Pons (tissue), 1 donor: Measurements from ENCODE around the gene ATP6V0A4.
A peak's percentile ranks its signal among the peaks of the same experiment; 100 is the strongest.
"Not testable (repeated sequence)": the region's sequence is repeated elsewhere in the genome, so short reads cannot be mapped to it uniquely, and the experiment has no call there.

Experiments
- DNase-seq: peaks from one replicate; pipeline ENCODE4 v3.0.0-alpha.2; 2016; ENCODE audit warnings: low spot score

ATP6V0A4 gene

DNA sequence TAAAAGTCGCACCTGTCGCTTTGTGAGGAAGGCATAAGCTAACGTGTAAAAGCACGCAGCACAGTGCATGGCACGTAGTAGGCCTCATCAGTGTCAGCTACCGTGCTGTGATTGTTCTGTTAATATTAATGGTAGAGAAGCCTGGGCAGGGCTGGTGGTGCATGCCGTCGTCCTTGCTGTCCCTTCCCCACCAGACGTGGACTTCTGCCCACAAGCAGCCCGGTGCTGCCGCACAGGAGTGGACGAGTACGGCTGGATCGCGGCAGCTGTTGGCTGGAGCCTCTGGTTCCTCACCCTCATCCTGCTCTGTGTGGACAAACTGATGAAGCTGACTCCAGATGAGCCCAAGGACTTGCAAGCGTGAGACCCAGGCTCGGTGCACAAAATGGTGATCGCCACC is 4.7 kb upstream of the ATP6V0A4 start:
- DNase-seq = no peak

DNA sequence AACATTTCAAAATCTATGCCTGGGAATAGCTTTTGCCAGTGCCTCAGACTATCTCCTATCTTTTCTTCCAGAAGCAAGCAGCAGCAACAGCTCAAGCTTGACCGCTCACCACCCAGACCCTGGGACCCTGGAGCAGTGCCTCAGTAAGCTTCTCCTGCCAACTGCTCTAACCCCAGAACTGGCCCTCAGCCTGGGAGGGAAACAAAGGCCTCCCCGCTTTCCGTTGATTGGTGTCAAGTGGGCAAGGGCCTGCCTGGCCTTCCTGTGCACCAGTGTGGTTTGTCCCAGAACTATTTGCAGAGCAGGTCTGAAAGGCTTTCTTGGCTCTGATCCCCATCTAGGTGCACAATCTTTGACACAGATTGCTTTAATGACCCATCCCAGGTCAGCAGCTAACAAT is 3.3 kb upstream of the ATP6V0A4 start:
- no peak for DNase-seq

DNA sequence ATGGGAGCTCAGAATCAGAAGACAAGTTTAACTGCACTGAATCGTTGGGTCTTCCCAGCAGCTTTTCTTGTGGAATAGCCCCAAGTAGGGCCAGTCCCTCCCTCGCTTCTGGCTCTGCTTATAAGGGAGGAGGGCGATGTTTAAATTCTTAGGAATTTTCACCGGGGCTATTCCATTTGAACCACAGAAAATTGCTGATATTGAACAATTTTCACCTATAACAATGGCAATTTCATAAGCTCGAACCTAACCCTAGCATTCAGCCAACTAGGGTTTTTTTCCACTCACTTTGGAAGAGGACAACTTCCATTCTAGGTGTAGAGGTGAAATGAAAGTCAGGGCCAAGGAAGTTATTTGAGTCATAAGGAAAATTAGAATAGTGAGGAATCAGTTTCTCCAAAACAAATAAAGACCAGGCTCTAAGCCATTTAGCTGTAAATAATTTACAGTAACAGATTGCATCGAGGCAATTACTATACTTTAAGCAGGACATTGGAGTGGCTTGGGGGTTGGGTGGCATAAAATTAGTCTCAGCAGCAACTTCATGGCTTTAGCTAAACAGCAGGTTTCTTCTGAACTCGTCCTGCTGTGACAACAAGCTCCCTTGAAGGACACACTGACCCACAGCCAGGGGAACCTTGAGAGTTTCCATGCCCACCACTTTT is 1.5 kb upstream of the ATP6V0A4 start:
- DNase-seq = no peak

DNA sequence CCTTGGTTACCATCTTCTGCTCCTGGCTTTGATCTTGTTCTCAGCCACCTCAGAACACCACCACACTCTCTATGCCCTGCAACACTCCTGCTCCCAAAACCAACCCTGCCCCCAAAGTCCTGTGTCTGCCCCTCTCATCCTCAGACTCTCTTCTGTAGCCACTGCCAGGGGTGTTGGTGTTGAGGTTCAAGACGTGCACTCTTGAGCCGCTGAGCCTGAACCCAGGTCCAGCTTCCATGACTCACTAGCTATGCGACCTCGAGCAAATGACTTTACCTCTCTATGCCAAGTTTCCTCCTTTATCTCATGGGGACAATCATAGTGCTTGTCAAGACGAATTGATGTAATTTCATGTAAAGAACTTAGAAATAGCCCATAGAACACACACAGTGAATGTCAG is 840 bp upstream of the ATP6V0A4 start:
- no peak for DNase-seq

DNA sequence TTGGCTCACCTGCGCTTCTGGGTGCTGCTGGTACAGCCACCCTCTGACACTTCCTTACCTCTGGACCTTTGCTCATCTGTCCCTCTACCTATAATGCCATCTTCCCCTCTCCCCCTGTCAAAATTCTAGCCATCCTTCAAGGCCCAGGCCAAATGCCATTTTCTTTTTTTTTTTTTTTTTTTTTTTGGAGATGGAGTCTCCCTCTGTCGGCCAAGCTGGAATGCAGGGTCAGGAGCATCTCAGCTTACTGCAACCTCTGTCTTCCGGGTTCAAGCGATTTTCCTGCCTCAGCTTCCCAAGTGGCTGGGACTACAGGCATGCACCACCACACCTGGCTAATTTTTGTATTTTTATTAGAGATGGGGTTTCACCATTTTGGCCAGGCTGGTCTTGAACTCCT is 950 bp downstream of the ATP6V0A4 start:
- not testable (repeated sequence) for DNase-seq

DNA sequence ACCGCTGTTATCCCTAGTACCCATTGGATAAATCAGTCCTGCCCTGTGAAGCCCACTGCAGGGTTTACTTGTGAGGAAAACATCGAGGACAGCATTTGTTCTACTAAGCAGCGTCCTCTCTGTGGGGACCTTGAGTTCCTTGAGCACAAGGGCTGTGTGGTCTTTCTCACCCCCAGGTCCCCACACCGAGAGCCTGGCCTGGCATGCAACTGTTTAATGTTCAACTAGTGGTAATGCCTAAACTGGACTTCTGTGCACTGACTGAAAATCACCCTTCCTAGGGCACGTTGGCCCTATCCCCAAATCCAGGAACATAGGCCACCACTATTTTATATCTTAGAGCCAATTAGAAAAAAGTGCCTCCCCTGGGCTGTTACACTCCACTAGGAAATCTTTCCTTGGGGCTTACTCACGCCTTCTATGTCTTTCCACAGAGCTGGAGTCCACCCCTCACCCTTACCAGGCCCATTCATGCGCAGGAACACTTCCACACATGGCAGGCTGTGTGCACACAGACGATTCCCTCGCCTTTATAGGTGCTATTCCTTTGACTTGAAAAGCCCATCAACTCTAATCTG is 1.9 kb downstream of the ATP6V0A4 start:
- DNase-seq = no peak

DNA sequence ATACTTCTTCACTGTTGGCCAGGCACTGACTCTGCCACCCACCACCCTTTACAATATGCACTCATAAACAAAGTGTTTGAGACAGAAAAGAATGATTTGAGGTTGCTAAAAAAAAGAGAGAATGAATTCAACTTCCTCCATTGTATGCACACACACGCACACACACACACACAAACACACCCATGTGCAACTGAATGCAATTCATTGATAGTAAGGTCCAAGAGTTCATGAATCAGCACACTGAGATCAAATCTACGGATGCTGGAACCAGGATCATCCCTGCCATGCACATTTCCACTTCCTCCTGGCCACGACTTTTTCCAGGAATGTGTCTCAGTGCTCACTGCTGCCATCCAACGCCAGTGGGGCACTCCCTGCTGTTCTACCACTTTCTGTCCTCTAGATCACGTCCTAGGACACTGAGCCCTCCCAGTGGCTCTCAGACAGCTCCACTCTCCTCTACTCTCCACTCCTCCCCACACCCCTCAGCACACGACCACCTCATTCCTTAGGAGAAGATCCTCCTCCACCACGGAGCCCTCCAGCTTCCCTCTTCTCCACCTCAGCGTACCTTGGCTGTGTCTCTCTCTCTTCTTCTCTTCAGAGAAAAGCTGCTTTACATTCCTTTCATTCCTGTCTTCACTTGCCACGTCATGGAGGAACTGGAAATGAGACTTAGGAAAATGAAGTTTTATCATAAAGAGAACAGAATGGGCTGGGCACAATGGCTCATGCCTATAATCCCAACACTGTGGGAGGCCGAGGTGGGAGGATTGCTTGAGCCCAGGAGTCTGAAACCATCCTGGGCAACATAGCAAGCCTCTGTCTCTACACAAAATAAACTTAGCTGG is 12.2 kb downstream of the ATP6V0A4 start:
- no peak for DNase-seq

DNA sequence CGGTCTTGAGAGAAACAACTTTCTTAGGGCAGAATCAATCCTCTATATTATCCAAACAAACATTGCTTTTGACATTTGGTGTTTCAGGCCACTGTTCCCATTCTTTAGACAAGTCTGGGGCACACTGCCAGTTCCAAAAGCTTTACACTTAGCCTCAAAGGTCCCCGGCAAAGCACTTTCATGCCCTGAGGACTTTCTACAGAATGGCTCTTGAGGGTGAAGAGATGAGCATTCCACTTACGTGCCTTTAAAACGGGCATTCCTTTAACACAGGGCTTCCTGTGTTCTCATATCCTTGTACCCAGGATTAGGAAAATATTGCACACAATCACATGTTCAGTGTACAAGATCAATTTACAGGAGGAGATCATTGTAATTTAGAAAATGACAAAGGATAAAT is 13.3 kb downstream of the ATP6V0A4 start:
- DNase-seq = no peak

GRCh38 chr7:138781004-138781403 is 17.0 kb downstream of the ATP6V0A4 start:
- no peak for DNase-seq

- DNase-seq = no peak
These were observed 21.7 kb downstream of the ATP6V0A4 start for GRCh38 chr7:138776166-138776833.

DNA sequence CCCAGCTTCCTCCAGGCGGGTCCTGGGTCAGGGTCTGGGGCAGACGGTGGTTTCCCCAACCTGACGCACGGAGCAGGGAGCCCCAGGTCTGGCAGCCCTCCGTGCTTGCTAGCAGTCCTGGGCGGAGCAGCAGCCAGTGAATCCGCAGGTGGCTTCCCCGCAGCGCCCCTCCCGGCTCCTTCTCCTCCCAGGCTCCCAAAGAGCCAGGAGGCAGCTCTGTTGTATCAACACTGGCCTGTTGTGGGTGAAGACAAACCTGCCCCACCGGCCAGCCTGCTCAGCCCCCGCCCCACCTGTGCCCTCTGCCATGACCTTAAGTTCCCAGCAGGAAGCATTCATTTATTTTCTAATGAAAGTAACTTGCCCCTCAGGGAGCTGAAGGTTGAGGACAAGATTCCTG is 24.2 kb downstream of the ATP6V0A4 start:
- no peak for DNase-seq

GRCh38 chr7:138773176-138773575 is 24.8 kb downstream of the ATP6V0A4 start:
- DNase-seq = no peak

DNA sequence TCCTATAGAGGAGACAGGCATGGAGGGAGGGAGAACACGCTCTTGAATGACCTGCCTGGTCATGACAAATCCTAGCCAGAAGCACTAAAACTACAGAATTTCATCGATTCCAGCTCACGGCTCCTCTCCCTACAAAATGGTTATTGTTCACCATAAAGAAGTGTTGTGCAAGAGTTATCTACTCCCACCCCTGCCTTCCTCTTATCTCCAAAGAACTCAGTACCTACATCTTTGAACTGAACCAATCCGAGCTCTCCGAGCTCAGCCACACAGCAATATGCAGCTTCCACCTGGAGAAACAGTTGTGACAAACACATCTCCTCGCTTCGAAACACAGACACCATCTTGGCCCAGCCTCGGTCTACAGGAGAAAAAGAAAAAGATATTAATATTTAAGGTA is 27.1 kb downstream of the ATP6V0A4 start:
- no peak for DNase-seq

GRCh38 chr7:138768241-138768640 is 29.8 kb downstream of the ATP6V0A4 start:
- no peak for DNase-seq

- no peak for DNase-seq
These were observed 41.3 kb downstream of the ATP6V0A4 start for GRCh38 chr7:138756591-138757242.

GRCh38 chr7:138755842-138756590 is 42.0 kb downstream of the ATP6V0A4 start:
- DNase-seq = peak; percentile 53

- DNase-seq = no peak
These were observed 42.7 kb downstream of the ATP6V0A4 start for GRCh38 chr7:138755331-138755747.

DNA sequence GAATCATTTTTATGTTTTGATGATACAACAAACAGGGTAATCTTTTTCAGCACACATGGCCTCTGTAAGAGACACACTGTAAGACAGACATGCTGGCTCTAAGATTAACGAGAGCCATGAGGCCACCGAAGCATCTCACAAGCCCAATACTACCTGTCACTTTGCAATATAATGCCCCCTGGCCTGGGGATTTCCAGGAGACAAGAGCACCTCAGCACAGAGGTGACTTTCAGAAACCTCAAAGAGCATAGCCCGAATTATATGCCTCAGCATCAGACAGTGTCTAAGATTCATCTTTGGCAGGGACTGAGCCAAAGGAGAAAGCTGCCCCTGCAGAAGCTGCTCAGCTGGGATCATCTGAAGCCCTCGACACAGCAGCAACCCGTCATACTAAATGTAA is 44.4 kb downstream of the ATP6V0A4 start:
- DNase-seq = no peak

GRCh38 chr7:138753150-138753518 is 44.9 kb downstream of the ATP6V0A4 start:
- no peak for DNase-seq

- no peak for DNase-seq
These were observed 45.4 kb downstream of the ATP6V0A4 start for GRCh38 chr7:138752518-138753149.

- DNase-seq = no peak
These were observed 47.0 kb downstream of the ATP6V0A4 start for GRCh38 chr7:138750901-138751464.
